Ecto neural progenitor cell (in vitro differentiated cells): ENCODE measurements around the gene C9orf152.
"Not testable (repeated sequence)": the region's sequence is repeated elsewhere in the genome, so short reads cannot be mapped to it uniquely, and the experiment has no call there.

ENCODE experiments used
- DNase-seq: peaks from one replicate; pipeline ENCODE4 v3.0.0-alpha.2; 2018; ENCODE audit warnings: low spot score

C9orf152 gene

GRCh38 chr9:110214586-110215355, 6.8 kb upstream of the C9orf152 start:
- DNase-seq: no peak

GRCh38 chr9:110214090-110214489, 6.1 kb upstream of the C9orf152 start:
- no peak for DNase-seq

DNA sequence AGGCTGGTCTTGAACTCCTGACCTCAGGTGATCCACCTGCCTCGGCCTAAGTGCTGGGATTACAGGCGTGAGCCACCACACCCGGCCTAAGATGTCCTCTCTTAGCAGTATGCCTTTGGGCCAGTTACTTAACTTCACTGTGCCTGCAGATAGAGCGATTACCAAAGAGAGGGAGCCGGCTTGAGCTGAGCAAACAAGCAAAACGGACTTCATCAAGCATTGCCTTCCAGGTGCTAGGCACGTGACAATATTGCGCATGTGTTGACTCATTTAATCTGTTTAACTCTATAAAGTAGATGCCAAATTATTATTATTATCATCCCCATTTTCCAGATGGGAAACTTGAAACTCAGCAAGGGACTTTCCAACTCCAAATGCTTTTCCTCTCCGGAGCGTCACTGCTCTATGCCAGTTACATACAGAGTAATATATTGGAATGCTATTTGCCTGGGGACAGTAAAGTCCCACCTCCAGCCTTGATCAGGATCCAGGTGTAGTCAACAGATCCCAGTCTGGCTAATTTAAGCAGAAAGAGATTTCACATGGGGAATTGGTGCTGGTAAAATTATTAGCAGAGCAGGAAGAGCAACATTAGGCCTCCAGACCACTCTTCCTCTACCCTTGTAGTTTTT, 5.6 kb upstream of the C9orf152 start:
- DNase-seq: no peak

DNA sequence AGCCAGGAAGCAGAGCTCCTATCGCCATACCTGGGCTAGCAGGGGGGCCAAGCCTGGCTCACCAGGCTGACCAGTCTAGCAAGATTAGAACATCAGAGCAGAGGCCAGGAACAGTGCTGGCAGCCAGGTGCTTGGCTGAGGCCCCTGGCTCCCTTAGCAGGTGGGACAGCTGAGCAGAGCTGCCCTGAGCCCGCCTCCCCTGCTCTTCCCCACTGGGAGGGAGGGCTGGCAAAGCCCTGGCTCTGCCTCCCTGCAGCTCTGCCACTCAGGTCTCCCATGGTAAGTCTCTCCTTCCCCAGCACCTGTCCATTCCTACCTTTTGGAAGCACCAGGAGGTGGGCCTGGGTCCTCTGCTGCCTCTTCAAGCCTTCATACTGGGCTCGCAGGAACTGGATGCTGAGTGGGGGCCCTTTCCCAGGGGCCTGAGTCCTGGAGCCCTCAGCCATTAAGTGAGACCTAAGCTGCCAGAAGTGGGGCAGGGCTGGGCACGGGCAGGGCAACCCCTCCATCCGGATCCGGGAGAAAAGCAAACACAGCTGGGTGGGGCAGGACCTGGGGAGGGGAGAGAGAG, 803 bp downstream of the C9orf152 start:
- DNase-seq: no peak

DNA sequence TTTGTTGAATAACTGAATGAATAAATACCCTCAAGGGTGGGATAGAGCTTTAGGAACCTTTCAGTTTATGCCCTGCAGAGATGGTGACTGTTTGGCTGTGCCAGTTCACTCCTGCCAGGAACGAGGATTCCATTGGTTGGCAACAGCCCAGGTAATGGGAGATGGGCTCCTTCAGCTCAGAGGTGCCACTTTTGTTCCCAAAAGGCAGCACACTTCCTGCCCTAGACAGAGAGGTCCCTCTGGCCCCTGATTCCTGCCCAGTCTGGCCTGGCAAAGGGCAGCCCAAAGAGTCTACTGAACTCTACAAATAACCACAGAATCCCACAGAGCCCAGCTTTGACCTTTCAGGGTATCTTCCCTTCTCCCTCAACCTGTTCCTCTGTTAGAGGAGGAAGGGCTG, 1.6 kb downstream of the C9orf152 start:
- no peak for DNase-seq

DNA sequence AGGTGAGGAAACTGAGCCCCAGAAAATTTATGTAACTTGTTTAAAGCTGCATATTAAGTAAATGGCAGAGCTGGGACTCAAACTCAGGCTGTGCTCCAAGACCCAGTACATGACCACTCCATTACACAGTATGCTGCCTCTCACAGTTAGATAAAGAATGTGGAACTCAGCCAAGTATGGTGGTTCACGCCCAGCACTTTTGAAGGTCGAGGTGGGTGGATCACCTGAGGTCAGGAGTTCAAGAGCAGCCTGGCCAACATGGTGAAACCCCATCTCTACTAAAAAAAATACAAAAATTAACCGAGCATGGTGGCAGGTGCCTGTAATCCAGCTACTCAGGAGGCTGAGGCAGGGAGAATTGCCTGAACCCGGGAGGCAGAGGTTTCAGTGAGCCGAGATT, 2.3 kb downstream of the C9orf152 start:
- DNase-seq: not testable (repeated sequence)

- no peak for DNase-seq
Observed at GRCh38 chr9:110202232-110202631, 5.7 kb downstream of the C9orf152 start.

DNA sequence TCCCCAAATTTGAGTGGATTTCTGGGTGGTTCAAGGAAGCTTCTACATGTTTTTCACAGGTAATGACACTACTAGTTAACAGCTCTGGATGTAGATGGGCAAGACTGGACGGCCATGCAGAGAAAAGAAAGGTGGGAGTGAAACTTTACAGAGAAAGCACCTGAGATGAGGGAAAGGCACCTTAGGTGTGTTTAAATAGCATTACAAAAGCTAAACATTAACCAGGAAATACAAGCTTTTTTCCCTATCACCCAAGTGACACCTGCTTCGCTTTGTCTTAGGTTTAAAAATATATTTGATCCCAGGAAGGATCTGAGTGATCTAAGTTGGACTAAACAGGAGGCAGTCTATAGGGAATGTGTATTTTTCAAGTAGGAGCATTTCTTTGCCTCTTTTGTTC, 8.3 kb downstream of the C9orf152 start:
- no peak for DNase-seq

GRCh38 chr9:110198357-110198756, 9.6 kb downstream of the C9orf152 start:
- no peak for DNase-seq

DNA sequence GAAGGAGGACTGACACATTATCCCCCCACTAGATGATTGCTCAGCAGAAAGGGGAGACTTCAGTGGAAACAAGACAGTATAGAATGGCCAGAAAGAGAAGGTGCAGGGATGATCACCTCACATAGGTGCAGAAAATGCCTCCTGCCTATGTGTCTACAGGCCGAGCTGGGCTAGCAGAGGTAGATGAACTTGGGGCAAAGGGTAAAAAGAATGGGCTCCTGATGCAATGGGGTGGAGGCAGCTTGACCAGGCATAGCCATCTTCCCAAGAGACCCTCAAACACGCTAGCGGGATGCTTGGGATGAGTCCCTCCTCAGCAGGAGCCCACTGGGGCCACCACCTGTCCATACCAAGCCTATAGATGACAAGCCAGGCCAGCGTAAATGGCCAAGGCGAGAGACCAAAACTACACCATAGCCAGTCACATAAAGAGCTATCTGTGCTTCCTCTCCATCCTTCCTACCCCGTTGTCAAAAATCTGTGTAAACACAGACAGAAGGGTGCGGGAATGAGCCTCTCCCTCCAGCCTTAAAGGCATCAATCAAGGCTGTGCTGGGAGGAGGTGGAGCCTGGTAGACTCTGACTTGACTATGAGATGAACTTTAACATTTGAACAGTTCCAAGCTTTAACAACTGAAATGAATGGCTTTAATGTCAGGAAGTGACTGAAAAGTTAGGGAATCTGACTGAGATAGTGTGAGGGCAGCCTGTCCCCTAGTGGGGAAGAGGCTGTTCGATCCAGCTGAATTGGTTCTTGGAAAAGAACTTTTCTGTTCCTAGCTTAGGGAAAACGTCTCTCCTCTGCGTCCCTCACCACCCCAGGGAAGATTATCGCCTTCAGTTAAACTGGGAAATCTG, 10.4 kb downstream of the C9orf152 start:
- DNase-seq: no peak

- not testable (repeated sequence) for DNase-seq
Observed at GRCh38 chr9:110196084-110196499, 11.9 kb downstream of the C9orf152 start.

DNA sequence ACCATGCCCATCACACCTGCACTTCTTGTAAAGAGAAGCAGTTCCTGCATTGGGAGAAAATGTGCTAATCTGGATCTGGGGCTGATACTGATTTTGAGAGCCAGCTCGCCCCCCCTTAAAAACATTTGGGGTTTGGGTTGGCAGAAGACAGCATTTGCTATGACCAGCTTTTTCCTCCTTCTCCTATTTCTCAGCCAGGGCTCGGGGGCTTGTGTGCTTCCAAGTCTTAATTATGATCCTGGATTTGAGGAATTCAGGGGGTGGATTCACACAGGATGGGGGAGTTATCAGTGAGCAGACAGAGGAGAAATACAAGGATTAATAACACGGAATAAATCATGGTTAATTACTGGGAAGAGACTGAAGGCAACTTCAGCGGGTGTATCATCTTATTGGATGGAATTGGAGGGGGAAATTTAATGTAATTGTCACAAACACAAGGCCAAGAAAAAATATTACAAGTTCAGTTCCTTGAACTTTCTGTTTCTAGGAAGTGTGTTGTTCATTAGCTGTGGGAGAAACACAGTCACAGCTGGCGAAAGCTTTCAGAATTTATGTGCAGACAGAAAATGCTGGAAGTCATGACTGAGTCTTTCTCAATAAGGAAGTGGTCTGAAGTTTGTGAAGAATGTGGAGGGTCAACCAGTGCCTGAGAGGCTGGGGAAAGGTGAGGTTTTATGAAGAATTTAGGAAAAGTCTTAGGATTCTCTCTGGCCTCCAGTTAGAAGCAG, 15.3 kb downstream of the C9orf152 start:
- no peak for DNase-seq

DNA sequence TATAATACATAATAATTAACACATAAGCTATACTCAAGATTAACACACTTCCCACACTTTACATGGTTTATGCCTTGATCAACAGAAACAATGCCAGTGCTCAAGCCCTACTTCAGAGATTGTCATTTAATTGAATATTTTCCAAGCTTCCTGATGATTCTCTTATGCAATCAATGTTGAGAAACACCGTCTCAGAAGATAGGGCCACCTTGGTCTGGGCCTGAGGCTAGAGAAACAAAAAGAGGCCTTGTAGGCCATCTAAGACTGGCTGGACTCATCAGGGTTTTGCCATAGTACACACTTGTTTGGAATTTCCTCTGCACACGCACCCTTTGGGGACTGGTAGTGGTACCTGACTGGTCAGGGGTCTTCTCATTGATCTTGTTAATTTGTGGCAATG, 16.3 kb downstream of the C9orf152 start:
- no peak for DNase-seq

DNA sequence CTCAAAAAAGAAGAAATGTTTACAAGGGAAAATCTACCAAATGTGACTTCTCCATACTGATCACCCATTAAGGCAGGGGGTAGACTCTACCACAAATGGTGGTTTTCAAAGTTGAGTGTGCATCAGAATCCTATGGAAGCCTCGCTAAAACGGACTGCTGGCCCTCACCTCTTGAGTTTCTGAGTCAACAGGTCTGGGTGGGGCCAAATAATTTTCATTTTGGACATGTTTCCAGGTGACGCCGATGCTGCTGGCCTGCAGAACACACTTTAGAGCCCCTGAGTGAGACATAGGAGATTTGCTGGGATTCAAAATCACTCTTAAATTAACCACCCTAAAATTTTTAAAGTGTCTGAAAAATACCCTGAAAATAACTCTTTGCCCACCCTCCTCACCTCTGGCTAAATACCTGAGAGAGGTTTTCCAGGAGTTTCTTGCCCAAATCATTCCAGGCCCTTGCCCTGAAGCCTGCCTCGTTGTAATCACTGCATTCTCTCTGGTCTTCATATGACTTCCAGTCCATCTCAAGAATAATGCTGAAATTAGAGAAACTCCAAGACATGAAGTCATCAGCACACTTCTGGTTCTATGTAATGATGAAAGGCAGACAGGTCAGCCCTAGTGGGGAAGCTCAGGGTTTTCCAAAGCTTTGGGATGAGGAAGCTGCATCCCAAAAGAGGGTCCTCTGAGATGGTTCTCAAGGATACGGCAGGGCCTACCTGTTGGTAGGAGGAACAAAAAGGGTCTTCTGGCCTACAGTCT, 18.2 kb downstream of the C9orf152 start:
- no peak for DNase-seq

DNA sequence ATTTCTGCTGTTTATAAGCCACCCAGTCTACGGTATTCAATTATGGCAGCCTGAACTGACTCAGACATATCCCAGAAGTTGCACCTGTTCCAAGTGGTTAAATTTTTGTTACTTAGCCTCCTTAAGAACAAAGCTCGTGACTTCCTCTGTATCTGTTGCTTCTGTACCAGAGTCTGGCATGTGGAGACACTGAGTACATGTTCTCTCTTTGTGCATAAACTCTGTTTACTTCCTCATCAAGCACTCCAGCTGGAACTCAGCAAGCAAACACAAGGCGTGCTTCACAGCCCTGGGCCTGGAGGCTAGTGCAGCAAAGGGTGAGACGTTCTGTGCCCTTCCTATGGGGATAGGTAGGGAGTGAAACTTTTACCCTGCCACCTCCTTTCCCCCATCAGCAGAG, 19.0 kb downstream of the C9orf152 start:
- DNase-seq: no peak

DNA sequence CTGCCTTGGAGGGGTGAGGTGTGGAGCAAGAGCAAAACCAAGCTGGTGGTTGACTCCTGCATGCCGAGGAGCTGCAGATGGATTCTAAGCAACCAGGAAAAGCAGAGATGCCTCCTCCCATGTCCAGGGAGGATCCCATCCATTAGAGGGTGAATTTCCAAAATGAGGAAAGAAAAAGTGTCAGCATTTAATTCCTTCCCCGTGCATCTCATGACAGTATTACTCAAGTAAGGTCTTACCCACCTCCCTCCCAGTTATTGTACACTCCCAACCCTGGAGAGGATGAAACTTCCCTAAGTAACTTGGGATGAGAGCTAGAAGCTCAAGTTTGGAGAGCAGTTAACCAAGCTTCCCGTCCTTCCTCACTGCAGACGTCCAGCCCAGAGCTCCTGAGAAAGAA, 19.9 kb downstream of the C9orf152 start:
- no peak for DNase-seq

DNA sequence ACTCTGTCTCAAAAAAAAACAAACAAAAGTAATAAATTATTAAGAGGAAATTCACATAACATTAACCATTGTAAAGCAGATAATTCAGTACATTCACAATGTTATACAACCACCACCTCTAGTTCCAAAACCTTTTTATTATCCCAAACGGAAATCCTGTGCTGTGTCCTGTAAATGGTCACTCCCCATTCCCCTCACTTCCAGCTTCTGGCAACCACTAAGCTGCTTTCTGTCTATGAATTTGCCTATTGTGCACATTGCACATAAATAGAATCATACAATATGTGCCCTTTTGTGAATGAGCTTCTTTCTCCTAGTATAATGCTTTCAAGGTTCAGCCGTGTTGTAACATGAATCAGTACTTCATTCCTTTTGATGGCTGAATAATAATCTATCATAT, 20.8 kb downstream of the C9orf152 start:
- no peak for DNase-seq

DNA sequence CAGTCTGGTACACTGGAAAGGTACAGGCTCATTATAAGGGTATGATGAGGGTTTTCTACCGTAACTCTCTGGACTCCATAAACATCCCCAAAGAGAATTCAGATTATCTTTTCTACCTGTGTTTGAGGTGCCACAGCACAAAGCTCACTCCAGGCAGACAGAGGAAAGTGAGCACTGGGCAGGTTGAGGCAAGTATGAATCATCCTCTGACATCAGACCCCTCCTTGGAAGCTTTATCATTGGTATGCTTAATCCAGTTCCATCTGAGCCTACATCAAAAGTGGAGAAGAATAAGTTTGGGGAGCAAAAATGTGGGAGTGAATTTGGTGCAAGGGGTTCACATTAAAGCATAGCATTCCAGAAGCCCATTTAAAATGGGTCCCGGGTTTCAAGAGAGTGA, 21.7 kb downstream of the C9orf152 start:
- no peak for DNase-seq

DNA sequence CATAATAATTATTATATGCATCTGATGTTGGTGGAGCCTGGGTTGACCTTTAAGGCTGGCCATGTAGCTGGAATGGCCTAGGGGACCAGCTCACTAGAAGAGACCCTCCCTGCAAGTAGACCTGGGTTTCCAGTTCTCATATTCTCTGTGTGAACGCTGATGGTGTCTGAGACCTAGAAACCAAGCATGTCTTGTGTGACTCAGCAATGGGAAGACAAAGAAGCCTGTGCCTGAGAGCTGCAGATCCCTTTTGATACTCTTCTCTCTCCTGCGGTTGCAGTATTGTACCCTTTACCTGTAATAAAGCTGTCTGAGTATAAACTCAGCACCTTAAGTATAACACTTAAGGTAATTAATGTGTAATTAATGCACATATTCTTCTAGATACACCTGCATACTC, 22.2 kb downstream of the C9orf152 start:
- no peak for DNase-seq

DNA sequence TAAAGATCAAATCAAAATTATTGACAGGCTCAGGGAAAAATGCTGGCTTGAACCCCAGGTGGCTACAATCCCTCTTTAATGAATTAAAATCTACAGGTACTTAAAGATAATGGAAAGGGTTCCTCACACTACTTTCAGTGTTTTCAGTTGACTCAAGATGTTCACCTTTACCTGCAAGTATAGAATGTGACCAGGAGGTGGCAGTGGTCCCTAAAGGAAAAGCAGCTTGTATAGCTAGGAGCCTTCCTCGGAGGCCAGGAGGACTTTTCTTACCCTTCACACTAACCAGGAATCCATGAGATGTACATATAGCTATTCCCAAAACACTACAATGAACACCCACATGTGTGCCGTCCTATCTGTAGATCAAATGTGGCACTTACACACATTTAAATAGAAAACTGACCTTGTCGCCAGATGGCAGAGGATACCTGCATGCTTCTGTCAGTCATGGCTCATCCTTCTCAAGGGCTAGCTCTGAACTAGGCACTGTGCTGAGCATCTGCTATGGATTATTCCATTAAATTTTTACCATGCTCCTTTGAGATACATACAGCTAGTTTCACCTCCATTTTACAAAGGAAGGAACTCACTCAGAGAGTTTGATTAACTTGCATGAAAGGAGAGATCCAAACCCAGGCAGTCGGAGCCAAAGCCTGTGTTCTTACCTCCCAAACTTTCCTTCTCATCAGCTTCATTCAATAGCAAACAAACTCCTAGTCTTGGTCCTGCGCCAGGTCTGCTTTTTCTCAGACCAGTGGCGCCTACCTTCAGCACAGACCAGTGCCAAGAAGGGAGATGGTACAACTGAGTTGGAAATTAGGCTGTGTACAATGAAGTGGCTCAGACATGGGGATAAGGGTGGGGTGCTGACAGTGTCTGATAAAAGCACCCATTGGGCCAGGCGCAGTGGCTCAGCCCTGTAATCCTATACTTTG, 24.5 kb downstream of the C9orf152 start:
- DNase-seq: peak; percentile 65
